Activated T-cell treated with anti-CD3 and anti-CD28 coated beads, Interleukin-2, amount 50 U/mL, for 72 hours (primary cell): ENCODE results near the gene ZFYVE9. TPM values are rescaled to one million over a fixed set of nuclear protein-coding genes. Genes with fewer than 3 reads are reported as not detected.
"Not testable (repeated sequence)": the region's sequence is repeated elsewhere in the genome, so short reads cannot be mapped to it uniquely, and the experiment has no call there.

Source experiments
- ATAC-seq, 2 donors: fragments of 150-1000 bp; cut with Tn5 transposase; replicated peaks in 1 of 2; 2 replicates each; pipeline ENCODE4 v1.10.0; 2021; ENCODE audit warnings: moderate library complexity in 2 of 2, mild to moderate bottlenecking in 1 of 2
- DNase-seq, 2 donors: peaks; one replicate each; pipeline ENCODE4 v3.0.0; 2021 to 2022; ENCODE audit warnings: mixed read lengths in 1 of 2
- H3K27ac Mint-ChIP-seq: one replicate; pipeline ENCODE4 v1.8.0; 2022; ENCODE audit warnings: mild to moderate bottlenecking, moderate library complexity, mixed read lengths
- H3K27me3 Mint-ChIP-seq: one replicate; pipeline ENCODE4 v1.8.0; 2022; ENCODE audit warnings: low read depth, mixed read lengths
- H3K36me3 Mint-ChIP-seq, 2 donors: one replicate each; pipeline ENCODE4 v1.8.0; 2022; ENCODE audit warnings: mixed read lengths in 2 of 2, mild to moderate bottlenecking in 1 of 2; ENCODE audit not compliant: insufficient read depth in 2 of 2
- H3K4me1 Mint-ChIP-seq: one replicate; pipeline ENCODE4 v1.8.0; 2022; ENCODE audit warnings: low read depth, mixed read lengths
- H3K4me3 Mint-ChIP-seq, 2 donors: one replicate each; pipeline ENCODE4 v1.8.0; 2022; ENCODE audit warnings: mild to moderate bottlenecking in 2 of 2, mixed read lengths in 2 of 2, moderate library complexity in 2 of 2
- H3K9me3 Mint-ChIP-seq, 2 donors: one replicate each; pipeline ENCODE4 v1.8.0; 2022; ENCODE audit warnings: mixed read lengths in 2 of 2
- total RNA-seq, 2 donors: library from RNA; stranded (reverse); gene quantifications; one replicate each; pipeline ENCODE4 v1.2.3, GENCODE V29; 2022

The ZFYVE9 gene, protein sequence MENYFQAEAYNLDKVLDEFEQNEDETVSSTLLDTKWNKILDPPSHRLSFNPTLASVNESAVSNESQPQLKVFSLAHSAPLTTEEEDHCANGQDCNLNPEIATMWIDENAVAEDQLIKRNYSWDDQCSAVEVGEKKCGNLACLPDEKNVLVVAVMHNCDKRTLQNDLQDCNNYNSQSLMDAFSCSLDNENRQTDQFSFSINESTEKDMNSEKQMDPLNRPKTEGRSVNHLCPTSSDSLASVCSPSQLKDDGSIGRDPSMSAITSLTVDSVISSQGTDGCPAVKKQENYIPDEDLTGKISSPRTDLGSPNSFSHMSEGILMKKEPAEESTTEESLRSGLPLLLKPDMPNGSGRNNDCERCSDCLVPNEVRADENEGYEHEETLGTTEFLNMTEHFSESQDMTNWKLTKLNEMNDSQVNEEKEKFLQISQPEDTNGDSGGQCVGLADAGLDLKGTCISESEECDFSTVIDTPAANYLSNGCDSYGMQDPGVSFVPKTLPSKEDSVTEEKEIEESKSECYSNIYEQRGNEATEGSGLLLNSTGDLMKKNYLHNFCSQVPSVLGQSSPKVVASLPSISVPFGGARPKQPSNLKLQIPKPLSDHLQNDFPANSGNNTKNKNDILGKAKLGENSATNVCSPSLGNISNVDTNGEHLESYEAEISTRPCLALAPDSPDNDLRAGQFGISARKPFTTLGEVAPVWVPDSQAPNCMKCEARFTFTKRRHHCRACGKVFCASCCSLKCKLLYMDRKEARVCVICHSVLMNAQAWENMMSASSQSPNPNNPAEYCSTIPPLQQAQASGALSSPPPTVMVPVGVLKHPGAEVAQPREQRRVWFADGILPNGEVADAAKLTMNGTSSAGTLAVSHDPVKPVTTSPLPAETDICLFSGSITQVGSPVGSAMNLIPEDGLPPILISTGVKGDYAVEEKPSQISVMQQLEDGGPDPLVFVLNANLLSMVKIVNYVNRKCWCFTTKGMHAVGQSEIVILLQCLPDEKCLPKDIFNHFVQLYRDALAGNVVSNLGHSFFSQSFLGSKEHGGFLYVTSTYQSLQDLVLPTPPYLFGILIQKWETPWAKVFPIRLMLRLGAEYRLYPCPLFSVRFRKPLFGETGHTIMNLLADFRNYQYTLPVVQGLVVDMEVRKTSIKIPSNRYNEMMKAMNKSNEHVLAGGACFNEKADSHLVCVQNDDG (N-terminal part only)
- 1 to 10 TPM; 4.4 to 5.7 TPM for total RNA-seq

- peak; percentile 81 to 83 for ATAC-seq
- H3K36me3 Mint-ChIP-seq, result peaks cover 0 to 2% of the 10 kb centered on the region in 2 donors
- peaks cover 2 to 3% of the 10 kb centered on the region in 2 donors for H3K9me3 Mint-ChIP-seq
- H3K4me3 Mint-ChIP-seq, result peak within 1 kb of the TSS; percentile 81 to 91
- H3K27me3 Mint-ChIP-seq, result peaks cover 15% of the 10 kb centered on the region
- DNase-seq, result peak; percentile 80 to 85
- peaks cover 47% of the 10 kb centered on the region for H3K4me1 Mint-ChIP-seq
- peak within 1 kb of the TSS; percentile 72 for H3K27ac Mint-ChIP-seq
These were observed at the start of gene ZFYVE9 for GRCh38 chr1:52141513-52142219. TSS of gene ZFYVE9 (plus strand) at chr1:52142089. CDS start at chr1:52233207, 91,118 bp downstream.

- H3K4me3 Mint-ChIP-seq, H3K9me3 Mint-ChIP-seq, ATAC-seq, H3K4me1 Mint-ChIP-seq, H3K27me3 Mint-ChIP-seq, DNase-seq, H3K27ac Mint-ChIP-seq: not testable (repeated sequence)
- peaks cover 0 to 14% of the 10 kb centered on the region in 2 donors for H3K36me3 Mint-ChIP-seq
These were observed 47.6 kb upstream of the ZFYVE9 start for GRCh38 chr1:52094300-52094699.

GRCh38 chr1:52096216-52096615 lies 45.7 kb upstream of the ZFYVE9 start:
- H3K27me3 Mint-ChIP-seq, result no peaks in the 10 kb centered on the region
- no peak overlapping the region for H3K27ac Mint-ChIP-seq
- H3K4me1 Mint-ChIP-seq, result peaks cover 4% of the 10 kb centered on the region
- H3K4me3 Mint-ChIP-seq, result no peak overlapping the region
- peaks cover 0 to 3% of the 10 kb centered on the region in 2 donors for H3K36me3 Mint-ChIP-seq
- ATAC-seq (no peak), DNase-seq (no peak)
- H3K9me3 Mint-ChIP-seq, result no peaks in the 10 kb centered on the region

- Mint-ChIP-seq H3K4me3 (no peak overlapping the region), H3K4me1 (peaks cover 14% of the 10 kb centered on the region), H3K27ac (no peak overlapping the region), H3K9me3 (no peaks in the 10 kb centered on the region), H3K36me3 (no peaks in the 10 kb centered on the region), H3K27me3 (no peaks in the 10 kb centered on the region)
- ATAC-seq (no peak), DNase-seq (no peak)
These were observed 43.6 kb upstream of the ZFYVE9 start for GRCh38 chr1:52098139-52098871.

DNA sequence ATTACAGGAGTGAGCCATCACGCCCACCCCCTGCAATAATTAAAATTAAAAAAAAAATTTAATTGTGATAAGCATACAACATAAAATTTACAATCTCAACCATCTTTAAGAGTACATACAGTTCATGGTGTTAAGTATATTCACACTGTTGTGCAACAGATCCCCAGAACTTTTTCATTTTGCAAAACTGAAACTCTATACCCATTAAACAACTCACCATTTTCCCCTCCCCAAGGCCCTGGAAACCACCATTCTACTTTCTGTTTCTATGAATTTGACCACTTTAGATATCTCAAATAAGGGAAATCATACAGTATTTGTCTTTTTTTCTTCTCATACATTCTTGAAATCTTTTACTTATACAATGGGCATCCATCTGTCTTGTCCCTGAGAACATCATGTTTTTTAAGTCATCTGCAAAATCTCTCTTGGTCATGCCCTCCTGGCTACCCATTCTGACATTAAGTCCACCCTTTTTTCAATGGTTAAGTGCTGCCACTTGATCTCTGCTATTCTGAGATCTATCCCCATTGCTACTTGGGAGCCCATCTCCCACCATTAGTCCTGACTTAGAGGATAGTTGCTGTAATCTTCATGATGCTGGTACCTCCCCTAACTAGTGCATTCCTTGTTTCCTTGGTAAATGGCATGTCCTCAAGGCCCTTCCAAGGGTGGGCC lies 39.4 kb upstream of the ZFYVE9 start:
- DNase-seq, result no peak
- ATAC-seq, result peak; percentile 28 to 43

DNA sequence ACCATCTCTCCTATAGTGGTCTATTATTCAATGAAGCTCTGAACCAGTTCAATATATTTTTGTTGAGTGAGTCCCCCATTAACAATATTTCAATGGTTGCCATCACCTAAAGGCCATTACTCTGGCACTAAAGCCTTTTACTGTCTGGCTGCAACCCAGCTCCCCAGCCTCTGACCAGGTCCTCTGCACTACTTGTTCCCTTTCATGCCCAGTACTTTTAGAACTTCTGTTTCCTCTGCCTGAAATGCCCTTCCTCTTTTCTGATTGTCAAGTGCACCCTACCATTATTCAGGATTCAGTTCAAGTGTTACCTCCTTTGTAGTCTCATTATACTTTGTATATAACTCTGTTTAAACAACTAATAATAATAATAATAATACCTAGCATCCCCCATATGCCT lies 30.4 kb upstream of the ZFYVE9 start:
- Mint-ChIP-seq H3K4me3 (no peak overlapping the region), H3K36me3 (no peaks in the 10 kb centered on the region), H3K4me1 (no peaks in the 10 kb centered on the region), H3K27me3 (no peaks in the 10 kb centered on the region), H3K9me3 (no peaks in the 10 kb centered on the region), H3K27ac (no peak overlapping the region)
- DNase-seq, result no peak
- ATAC-seq, result no peak

More for the DNA sequence above, 39.4 kb upstream of the ZFYVE9 start:
- Mint-ChIP-seq H3K27me3 (no peaks in the 10 kb centered on the region), H3K36me3 (no peaks in the 10 kb centered on the region), H3K9me3 (no peaks in the 10 kb centered on the region), H3K4me3 (no peak overlapping the region), H3K4me1 (peaks cover 9% of the 10 kb centered on the region), H3K27ac (no peak overlapping the region)

- no peak for ATAC-seq
- Mint-ChIP-seq H3K27me3 (no peaks in the 10 kb centered on the region), H3K4me3 (no peak overlapping the region), H3K9me3 (no peaks in the 10 kb centered on the region), H3K4me1 (no peaks in the 10 kb centered on the region), H3K27ac (no peak overlapping the region), H3K36me3 (no peaks in the 10 kb centered on the region)
- DNase-seq, result no peak
These were observed 29.4 kb upstream of the ZFYVE9 start for GRCh38 chr1:52112489-52112888.

- Mint-ChIP-seq H3K27me3 (no peaks in the 10 kb centered on the region), H3K27ac (no peak overlapping the region), H3K4me3 (no peak overlapping the region), H3K4me1 (no peaks in the 10 kb centered on the region), H3K36me3 (no peaks in the 10 kb centered on the region), H3K9me3 (no peaks in the 10 kb centered on the region)
- ATAC-seq (no peak), DNase-seq (no peak)
These were observed 22.4 kb upstream of the ZFYVE9 start for GRCh38 chr1:52119301-52120079.

GRCh38 chr1:52122384-52122783 lies 19.5 kb upstream of the ZFYVE9 start:
- DNase-seq, result no peak
- ATAC-seq, result no peak
- Mint-ChIP-seq H3K27me3 (peaks cover 9% of the 10 kb centered on the region), H3K9me3 (no peaks in the 10 kb centered on the region), H3K4me1 (peaks cover 5% of the 10 kb centered on the region), H3K27ac (no peak overlapping the region), H3K4me3 (no peak overlapping the region), H3K36me3 (no peaks in the 10 kb centered on the region)

DNA sequence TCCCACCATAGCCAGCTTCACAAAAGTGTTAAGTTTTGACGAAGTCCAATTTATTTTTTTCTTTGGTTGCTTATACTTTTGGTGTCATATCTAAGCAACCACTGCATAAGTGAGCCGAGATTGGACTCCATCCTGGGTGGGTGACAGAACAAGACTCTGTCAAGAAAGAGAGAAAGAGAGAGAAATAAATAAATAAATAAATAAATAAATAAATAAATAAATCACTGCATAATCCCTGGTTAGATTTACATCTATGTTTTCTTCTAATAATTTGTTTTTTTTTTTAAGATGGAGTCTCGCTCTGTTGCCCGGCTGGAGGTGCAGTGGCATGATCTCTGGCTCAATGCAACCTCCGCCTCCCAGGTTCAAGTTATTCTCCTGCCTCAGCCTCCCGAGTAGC lies 18.3 kb upstream of the ZFYVE9 start:
- H3K27me3 Mint-ChIP-seq, result peaks cover 22% of the 10 kb centered on the region
- H3K4me3 Mint-ChIP-seq, result no peak overlapping the region
- ATAC-seq (no peak), DNase-seq (no peak)
- no peaks in the 10 kb centered on the region for H3K36me3 Mint-ChIP-seq
- no peak overlapping the region for H3K27ac Mint-ChIP-seq
- H3K4me1 Mint-ChIP-seq, result peaks cover 5% of the 10 kb centered on the region
- H3K9me3 Mint-ChIP-seq, result no peaks in the 10 kb centered on the region

DNA sequence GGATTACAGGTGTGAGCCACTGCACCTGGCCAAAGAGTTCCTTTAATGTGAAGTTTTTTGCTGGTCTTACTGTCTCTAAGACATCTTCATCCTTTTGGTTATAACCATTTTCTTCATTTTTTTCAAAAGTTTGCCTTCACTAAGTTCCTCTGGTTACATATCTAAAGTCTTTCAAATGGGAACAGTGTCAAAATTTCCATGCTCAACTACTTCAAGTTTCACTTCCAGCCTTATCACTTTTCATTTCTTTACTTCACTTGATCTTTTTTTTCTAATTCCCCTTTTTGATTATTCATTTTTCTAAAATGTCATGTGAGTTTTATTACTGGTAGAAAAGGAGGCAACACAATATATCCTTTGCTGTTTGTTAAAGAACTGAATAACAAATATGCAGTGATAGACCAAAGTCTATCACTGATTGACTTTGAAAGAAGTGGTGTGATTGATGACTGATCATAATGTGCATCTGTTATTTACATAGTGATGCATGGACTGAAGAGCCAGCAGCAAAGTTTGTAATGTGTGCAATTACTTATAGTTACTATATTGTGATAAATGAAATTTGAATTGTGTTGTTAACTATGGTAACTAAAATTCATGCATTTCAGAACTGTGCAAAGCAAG lies 16.0 kb upstream of the ZFYVE9 start:
- H3K4me1 Mint-ChIP-seq, result peaks cover 5% of the 10 kb centered on the region
- ATAC-seq (no peak), DNase-seq (no peak)
- H3K4me3 Mint-ChIP-seq, result no peak overlapping the region
- peaks cover 36% of the 10 kb centered on the region for H3K27me3 Mint-ChIP-seq
- H3K36me3 Mint-ChIP-seq, result no peaks in the 10 kb centered on the region
- H3K9me3 Mint-ChIP-seq, result no peaks in the 10 kb centered on the region
- no peak overlapping the region for H3K27ac Mint-ChIP-seq
